Choroid plexus epithelial cell (primary cell): ENCODE measurements around the gene GRIK1.

Experiments used
- DNase-seq: peaks from one replicate; pipeline ENCODE4 v3.0.0-alpha.2; 2010; ENCODE audit warnings: low read depth
- H3K4me3 ChIP-seq: 2 replicates; pipeline ENCODE4 v1.5.1; 2011; ENCODE audit warnings: low read depth, mild to moderate bottlenecking, control low read depth, low read length, moderate library complexity
- TF ChIP-seq, protein P1 (sequence below): conservative IDR thresholded peaks from 2 replicates; pipeline ENCODE4 v1.5.1; 2011; ENCODE audit warnings: low read depth, mild to moderate bottlenecking, control low read depth, inconsistent platforms, low read length, moderate library complexity

GRIK1 gene

DNA sequence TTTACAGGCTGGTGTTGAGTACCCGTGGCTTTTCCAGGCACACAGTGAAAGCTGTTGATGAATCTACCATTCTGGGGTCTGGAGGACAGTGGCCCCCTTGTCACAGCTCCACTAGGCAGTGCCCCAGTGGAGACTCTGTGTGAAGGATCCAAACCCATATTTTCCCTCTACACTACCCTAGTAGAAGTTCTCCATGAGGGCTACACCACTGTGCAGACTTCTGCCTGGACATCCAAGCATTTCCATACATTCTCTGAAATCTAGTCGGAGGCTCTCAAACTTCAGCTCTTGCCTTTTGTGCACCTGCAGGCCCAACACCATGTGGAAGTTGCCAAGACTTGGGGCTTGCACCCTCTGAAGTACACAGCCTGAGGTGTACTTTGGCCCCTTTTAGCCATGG, 413.3 kb downstream of the GRIK1 start:
- DNase-seq = no peak
- TF ChIP-seq, protein P1, sequence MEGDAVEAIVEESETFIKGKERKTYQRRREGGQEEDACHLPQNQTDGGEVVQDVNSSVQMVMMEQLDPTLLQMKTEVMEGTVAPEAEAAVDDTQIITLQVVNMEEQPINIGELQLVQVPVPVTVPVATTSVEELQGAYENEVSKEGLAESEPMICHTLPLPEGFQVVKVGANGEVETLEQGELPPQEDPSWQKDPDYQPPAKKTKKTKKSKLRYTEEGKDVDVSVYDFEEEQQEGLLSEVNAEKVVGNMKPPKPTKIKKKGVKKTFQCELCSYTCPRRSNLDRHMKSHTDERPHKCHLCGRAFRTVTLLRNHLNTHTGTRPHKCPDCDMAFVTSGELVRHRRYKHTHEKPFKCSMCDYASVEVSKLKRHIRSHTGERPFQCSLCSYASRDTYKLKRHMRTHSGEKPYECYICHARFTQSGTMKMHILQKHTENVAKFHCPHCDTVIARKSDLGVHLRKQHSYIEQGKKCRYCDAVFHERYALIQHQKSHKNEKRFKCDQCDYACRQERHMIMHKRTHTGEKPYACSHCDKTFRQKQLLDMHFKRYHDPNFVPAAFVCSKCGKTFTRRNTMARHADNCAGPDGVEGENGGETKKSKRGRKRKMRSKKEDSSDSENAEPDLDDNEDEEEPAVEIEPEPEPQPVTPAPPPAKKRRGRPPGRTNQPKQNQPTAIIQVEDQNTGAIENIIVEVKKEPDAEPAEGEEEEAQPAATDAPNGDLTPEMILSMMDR = no peak
- no peak overlapping the region for H3K4me3 ChIP-seq

DNA sequence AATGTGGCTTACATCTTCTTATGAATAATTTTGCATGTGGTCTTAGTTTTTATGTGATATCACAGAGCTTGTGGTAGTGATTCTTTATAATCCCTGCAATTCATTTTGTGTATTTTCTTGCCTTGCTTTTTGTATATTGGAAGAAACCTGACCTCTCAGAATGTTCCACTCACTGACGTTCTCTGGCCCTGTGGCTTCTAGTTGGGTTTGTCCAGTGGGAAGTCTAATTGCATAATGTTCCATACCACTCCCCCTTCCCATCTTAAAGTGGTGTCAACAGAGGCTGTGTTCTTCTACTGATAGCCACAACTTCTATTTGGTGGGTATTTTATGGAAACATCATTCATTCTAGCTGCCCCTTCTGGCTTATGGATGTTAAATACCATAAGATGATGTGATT, 415.7 kb downstream of the GRIK1 start:
- DNase-seq = peak; percentile 40
- TF ChIP-seq, protein P1 = no peak
- H3K4me3 ChIP-seq = no peak overlapping the region

DNA sequence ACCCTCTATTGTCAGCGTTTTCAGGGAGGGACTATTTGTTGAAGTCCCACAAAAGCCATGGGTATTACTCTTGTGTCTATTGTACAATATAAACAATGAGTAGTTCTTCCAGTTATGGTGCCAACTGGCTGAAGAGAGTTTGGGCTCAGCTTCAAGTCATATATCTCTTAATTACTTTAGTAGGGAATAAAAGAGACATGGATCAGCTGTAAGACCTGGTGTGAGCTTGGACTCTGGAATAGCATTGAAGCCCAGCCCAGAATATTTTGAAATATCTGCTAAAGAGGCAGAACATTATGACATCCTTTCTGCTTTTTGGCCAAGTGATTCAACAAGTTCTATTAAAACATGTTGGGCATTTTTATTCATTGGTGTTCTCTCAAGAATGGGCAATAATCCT, 416.1 kb downstream of the GRIK1 start:
- TF ChIP-seq, protein P1 = no peak
- no peak for DNase-seq
- H3K4me3 ChIP-seq = no peak overlapping the region

DNA sequence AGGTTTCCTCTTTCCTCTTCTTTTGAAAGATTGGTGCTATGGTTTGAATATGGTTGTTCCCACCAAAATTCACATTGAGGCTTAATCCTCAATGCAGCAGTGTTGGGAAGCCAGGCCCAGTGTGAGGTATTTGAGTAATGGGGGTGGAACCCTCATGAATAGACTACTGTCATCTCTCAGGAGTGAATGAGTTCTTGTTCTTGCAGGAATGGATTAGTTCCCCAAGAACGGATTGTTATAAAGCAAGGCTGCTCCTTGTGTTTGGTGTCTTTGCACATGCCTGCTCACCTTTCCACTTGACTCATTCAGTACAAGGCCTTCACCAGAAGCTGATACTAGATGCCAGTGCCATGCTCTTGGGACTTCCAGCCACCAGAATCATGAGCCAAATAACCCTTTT, 417.9 kb downstream of the GRIK1 start:
- no peak for DNase-seq
- H3K4me3 ChIP-seq = no peak overlapping the region
- TF ChIP-seq, protein P1 = no peak

DNA sequence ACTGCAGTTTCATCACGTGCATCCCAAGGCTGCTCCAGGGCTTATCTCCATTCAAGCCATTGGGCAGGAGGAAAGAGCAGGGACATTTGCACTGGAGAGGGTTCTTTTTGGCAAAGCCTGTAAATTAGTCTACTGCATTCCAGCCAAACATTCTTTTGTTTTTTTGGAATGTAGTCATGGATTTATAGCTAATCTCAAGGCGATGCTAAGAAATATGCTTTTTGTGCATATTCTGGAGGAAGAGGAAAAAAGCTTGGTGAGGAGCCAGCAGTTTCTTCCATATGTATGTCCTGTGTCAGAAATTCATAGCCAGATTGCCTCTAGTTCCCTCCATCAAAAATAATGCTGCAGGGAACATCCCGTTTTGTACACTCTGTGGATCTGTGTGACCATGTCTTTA, 419.6 kb downstream of the GRIK1 start:
- H3K4me3 ChIP-seq = no peak overlapping the region
- TF ChIP-seq, protein P1 = no peak

DNA sequence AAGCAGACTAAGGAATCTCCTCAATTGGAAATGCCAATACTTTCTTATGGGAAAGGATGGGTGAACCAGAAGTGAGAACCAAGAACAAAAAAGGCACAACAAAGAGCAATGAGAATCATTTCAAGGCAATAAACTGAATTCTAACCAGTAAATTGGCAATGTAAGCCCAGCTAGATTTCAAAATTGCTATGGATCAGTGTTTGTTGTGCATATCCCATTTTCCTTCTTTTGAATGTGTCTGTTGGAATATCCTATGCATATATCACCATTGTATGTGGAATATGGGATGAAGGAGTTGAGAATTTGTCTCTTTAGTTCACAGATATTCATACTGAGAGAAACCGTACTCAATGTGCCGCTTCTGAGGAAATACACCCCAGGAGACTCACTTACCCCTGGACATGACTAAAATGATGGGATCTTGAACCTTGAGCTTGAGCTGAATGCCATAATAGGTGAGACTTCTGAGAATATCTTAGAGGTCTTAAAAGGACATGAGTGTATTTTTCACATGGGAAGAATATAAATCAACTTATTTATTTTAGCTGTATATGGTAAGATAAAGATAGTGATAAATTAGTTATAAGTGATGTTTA, 425.0 kb downstream of the GRIK1 start:
- TF ChIP-seq, protein P1 = no peak
- no peak for DNase-seq
- no peak overlapping the region for H3K4me3 ChIP-seq

More for the DNA sequence above, 419.6 kb downstream of the GRIK1 start:
- no peak for DNase-seq

DNA sequence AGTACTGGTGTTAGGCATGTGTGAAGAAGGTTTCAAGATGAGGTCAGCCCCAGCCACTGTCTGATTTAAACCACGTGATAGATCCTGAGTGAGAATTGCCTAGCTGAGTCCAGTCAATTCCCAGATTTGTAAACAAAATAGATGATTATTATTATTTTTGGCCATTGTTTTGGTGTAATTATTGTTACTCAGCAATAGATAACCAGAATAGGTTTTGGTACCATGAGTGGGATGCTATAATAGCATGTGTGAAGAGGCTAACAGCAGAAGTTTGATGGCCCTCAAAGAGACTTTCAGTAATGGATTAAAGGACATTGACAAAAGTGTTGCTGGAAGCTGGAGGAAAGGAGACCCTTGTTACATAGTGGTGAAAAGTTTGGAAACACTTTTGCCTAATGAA, 426.3 kb downstream of the GRIK1 start:
- no peak overlapping the region for H3K4me3 ChIP-seq
- no peak for DNase-seq
- TF ChIP-seq, protein P1 = no peak
